HCT116 (cell line): ENCODE data around the gene IFT25. TPM values are rescaled to one million over a fixed set of nuclear protein-coding genes. Genes with fewer than 3 reads are reported as not detected.

Source experiments
- ATAC-seq: fragments of 200-7000 bp; cut with Tn5 transposase; 2 replicates; pipeline ENCODE4 v1.9.1; 2020; ENCODE audit warnings: mild to moderate bottlenecking, moderate library complexity
- BruUV-seq: library from RNA; stranded (reverse); fragments of 400-500 nt; replicated peaks from 2 replicates; lab custom pipeline; 2021; lab: Mats Ljungman, UMichigan
- CTCF ChIA-PET: fragments of 300-600 bp; sonication (Branson Sonifier 250); formaldehyde crosslinking; loops from one replicate; lab custom pipeline; 2021; ENCODE audit warnings: antibody characterized with exemption; lab: Charles Lee
- POLR2A ChIA-PET: fragments of 300-600, 350-600 bp; sonication (Branson Sonifier 250); formaldehyde crosslinking; loops from one replicate; lab custom pipeline; 2021; ENCODE audit warnings: antibody characterized with exemption; lab: Charles Lee
- RAD21 ChIA-PET, 2 experiments: fragments of 300-600 bp; sonication (Branson Sonifier 250); formaldehyde crosslinking; loops; one replicate each; lab custom pipeline; 2023; ENCODE audit warnings: low total read pairs in 2 of 2; ENCODE audit not compliant: uncharacterized antibody in 2 of 2, unreplicated experiment in 2 of 2, low non-redundant PET in 1 of 2; lab: Charles Lee
- DNase-seq: peaks from one replicate; pipeline ENCODE4 v3.0.0-alpha.2; 2010; ENCODE audit warnings: low read depth, low spot score
- H2AFZ ChIP-seq: fragments of 200-600 bp; shearing (Covaris generic), sonication (generic); 2 replicates; pipeline ENCODE4 v1.6.1; 2017; ENCODE audit warnings: low read depth, mixed run types, mixed read lengths, antibody characterized with exemption, low read length; ENCODE audit not compliant: poor library complexity, severe bottlenecking
- H3K27ac ChIP-seq: 2 replicates; pipeline ENCODE4 v1.5.1; 2012; ENCODE audit warnings: low read depth, low read length
- H3K27me3 ChIP-seq: fragments of 200-600 bp; sonication (generic); 2 replicates; pipeline ENCODE4 v1.6.1; 2016; ENCODE audit warnings: mixed run types, low read length, mixed read lengths; ENCODE audit not compliant: insufficient read depth
- H3K36me3 ChIP-seq, 2 experiments: fragments of 200-500 bp in 1 of 2; fragments of 200-600 bp in 1 of 2; sonication (Bioruptor generic) in 1 of 2; sonication (generic) in 1 of 2; 2 replicates each; pipeline versions ENCODE4 v1.5.1 to v1.6.1; 2014 to 2016; ENCODE audit warnings: low read length in 2 of 2, inconsistent platforms in 1 of 2, mixed read lengths in 1 of 2, mixed run types in 1 of 2; ENCODE audit not compliant: insufficient read depth in 2 of 2, control insufficient read depth in 1 of 2
- H3K4me1 ChIP-seq, 2 experiments: fragments of 200-600 bp in 1 of 2; sonication (generic) in 1 of 2; 2 replicates each; pipeline versions ENCODE4 v1.5.1 to v1.6.1; 2012 to 2017; ENCODE audit warnings: low read length in 2 of 2, inconsistent platforms in 1 of 2, mild to moderate bottlenecking in 1 of 2, mixed read lengths in 1 of 2, mixed run types in 1 of 2, moderate library complexity in 1 of 2; ENCODE audit not compliant: insufficient read depth in 2 of 2, control insufficient read depth in 1 of 2
- H3K4me2 ChIP-seq: fragments of 200-600 bp; sonication (generic); 2 replicates; pipeline ENCODE4 v1.6.1; 2017; ENCODE audit warnings: mixed run types, low read length, mixed read lengths
- H3K4me3 ChIP-seq, 2 experiments: fragments of 200-600 bp in 1 of 2; sonication (generic) in 1 of 2; replicated peaks in 1 of 2; 2 replicates each; pipeline ENCODE4 v1.5.1; 2011 to 2016; ENCODE audit warnings: low read length in 2 of 2, control low read depth in 1 of 2, low read depth in 1 of 2, mild to moderate bottlenecking in 1 of 2, mixed read lengths in 1 of 2, mixed run types in 1 of 2
- H3K79me2 ChIP-seq: fragments of 200-600 bp; sonication (generic); 2 replicates; pipeline ENCODE4 v1.6.1; 2017; ENCODE audit warnings: mild to moderate bottlenecking, mixed run types, low read length, moderate library complexity, mixed read lengths; ENCODE audit not compliant: insufficient read depth
- H3K9ac ChIP-seq: fragments of 200-600 bp; sonication (generic); 2 replicates; pipeline ENCODE4 v1.6.1; 2016; ENCODE audit warnings: low read length, mixed read lengths
- H3K9me2 ChIP-seq: fragments of 200-600 bp; sonication (generic), shearing (Covaris generic); 2 replicates; pipeline ENCODE4 v1.6.1; 2017; ENCODE audit warnings: mixed run types, mild to moderate bottlenecking, moderate library complexity; ENCODE audit not compliant: insufficient read depth
- H3K9me3 ChIP-seq, 2 experiments: fragments of 200-500 bp in 1 of 2; fragments of 200-600 bp in 1 of 2; sonication (Bioruptor generic) in 1 of 2; sonication (generic) in 1 of 2; 2 replicates each; pipeline ENCODE4 v1.6.1; 2014 to 2017; ENCODE audit warnings: low read length in 2 of 2, mixed read lengths in 2 of 2, inconsistent platforms in 1 of 2, low read depth in 1 of 2, mild to moderate bottlenecking in 1 of 2, mixed run types in 1 of 2, moderate library complexity in 1 of 2; ENCODE audit not compliant: control insufficient read depth in 1 of 2, insufficient read depth in 1 of 2
- H4K20me1 ChIP-seq: fragments of 200-600 bp; sonication (generic), shearing (Covaris generic); 2 replicates; pipeline ENCODE4 v1.6.1; 2017; ENCODE audit warnings: mixed run types, mild to moderate bottlenecking, moderate library complexity; ENCODE audit not compliant: insufficient read depth
- CTCF ChIP-seq, 3 experiments: fragments of 200-600 bp in 1 of 3; sonication (generic) in 1 of 3; IDR thresholded peaks in 2 of 3; conservative IDR thresholded peaks in 1 of 3; 2 replicates each; pipeline ENCODE4 v1.5.1; 2012 to 2017; ENCODE audit warnings: low read depth in 2 of 3, low read length in 2 of 3, antibody characterized with exemption in 1 of 3, borderline replicate concordance in 1 of 3, control low read depth in 1 of 3, mild to moderate bottlenecking in 1 of 3, mixed read lengths in 1 of 3, mixed run types in 1 of 3, moderate library complexity in 1 of 3; ENCODE audit not compliant: insufficient read depth in 1 of 3
- JUND ChIP-seq: IDR thresholded peaks from 2 replicates; pipeline ENCODE4 v1.6.1; 2012
- POLR2A ChIP-seq: IDR thresholded peaks from 2 replicates; pipeline ENCODE4 v1.7.0; 2011; ENCODE audit warnings: borderline replicate concordance; ENCODE audit not compliant: insufficient read depth, insufficient read length; ENCODE audit errors: extremely low read depth
- POLR2AphosphoS5 ChIP-seq: IDR thresholded peaks from 2 replicates; pipeline ENCODE4 v1.6.1; 2011; ENCODE audit warnings: mild to moderate bottlenecking, low read depth, low read length, moderate library complexity
- RAD21 ChIP-seq: IDR thresholded peaks from 2 replicates; pipeline ENCODE4 v1.6.1; 2012; ENCODE audit warnings: low read depth, mild to moderate bottlenecking
- REST ChIP-seq: IDR thresholded peaks from 2 replicates; pipeline ENCODE4 v1.6.1; 2012; ENCODE audit warnings: low read depth
- SIN3A ChIP-seq: IDR thresholded peaks from 2 replicates; pipeline ENCODE4 v1.6.1; 2012; ENCODE audit warnings: low read depth
- SRF ChIP-seq: IDR thresholded peaks from 2 replicates; pipeline ENCODE4 v1.6.1; 2012; ENCODE audit warnings: low read depth
- ZFX ChIP-seq: fragments of 450-650 bp; IDR thresholded peaks from 2 replicates; pipeline ENCODE4 v1.6.1; 2017
- ZNF274 ChIP-seq: fragments of 200-500 bp; sonication (Bioruptor generic); IDR thresholded peaks from 2 replicates; pipeline ENCODE4 v1.6.1; 2014; ENCODE audit warnings: mild to moderate bottlenecking, low read depth, low read length, inconsistent platforms
- intact Hi-C: fragments of 100-400 bp; cut with micrococcal nuclease; formaldehyde crosslinking; loops from 2 replicates; pipeline ENCODE4 v1.10.0; 2022
- total RNA-seq: library from RNA; stranded (reverse); gene quantifications from one replicate; pipeline ENCODE4 v1.2.1, GENCODE V29; 2021; ENCODE audit not compliant: unreplicated experiment

Gene IFT25
- total RNA-seq, 1 experiment from 2014 or later, result 45.1 TPM

DNA sequence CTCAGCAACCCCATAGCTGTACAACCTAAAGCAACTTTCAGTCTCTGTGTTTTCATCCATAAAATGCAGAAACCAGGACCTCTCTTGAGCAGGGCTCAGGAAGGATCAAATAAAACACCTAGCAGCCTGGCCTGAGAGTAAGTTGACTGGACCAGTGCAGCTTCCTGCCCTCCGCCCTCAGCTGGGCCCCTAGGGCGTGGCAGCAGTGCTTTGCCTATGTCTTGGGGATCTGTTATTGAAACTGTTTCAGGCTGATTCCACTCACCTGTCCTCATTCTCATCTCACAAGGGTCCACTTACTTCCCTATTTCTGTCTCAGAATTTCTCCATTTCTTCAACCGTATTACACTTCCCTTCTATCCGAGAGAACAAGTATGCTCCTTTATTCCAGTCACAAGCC is 18.0 kb upstream of the IFT25 start:
- Histone ChIP-seq H3K36me3 (peaks cover 60 to 61% of the 10 kb centered on the region in 2 experiments), H3K4me2 (no peak overlapping the region)
- CTCF ChIA-PET, result interaction anchor here (0.6 kb wide), 1 partner anchor 105 kb away, joined by 4 read pairs; no protein-coding TSS in a partner anchor

More for the DNA sequence above, 18.0 kb upstream of the IFT25 start:
- Histone ChIP-seq H2AFZ (no peak overlapping the region), H3K9me2 (no peaks in the 10 kb centered on the region), H3K79me2 (peaks cover 9% of the 10 kb centered on the region; the same call in 1 of the 2 replicates), H3K9me3 (no peaks in the 10 kb centered on the region), H3K9ac (no peak overlapping the region), H3K4me1 (peaks cover 3 to 7% of the 10 kb centered on the region in 2 experiments; a peak in 2 of 4 replicates), H3K27me3 (no peaks in the 10 kb centered on the region), H3K4me3 (no peak overlapping the region), H4K20me1 (no peaks in the 10 kb centered on the region), H3K27ac (no peak overlapping the region)
- ATAC-seq (no peak), DNase-seq (no peak)
- intact Hi-C loops, result no loop called here
- no TSS peak for BruUV-seq
- no peak for TF ChIP-seq CTCF (IDR thresholded peaks at IDR 0.05 in 2 of 3, conservative IDR thresholded peaks at IDR 0.05 in 1 of 3; ENCODE audit: borderline replicate concordance in 1 of 3, insufficient read depth in 1 of 3, low read depth in 2 of 3, low read length in 2 of 3)
- no peak for TF ChIP-seq JUND
- no peak for TF ChIP-seq POLR2A
- TF ChIP-seq REST, result no peak
- no peak for TF ChIP-seq POLR2AphosphoS5
- no peak for TF ChIP-seq RAD21
- no peak for TF ChIP-seq SIN3A
- TF ChIP-seq SRF, result no peak
- no peak for TF ChIP-seq ZNF274
- no peak for TF ChIP-seq ZFX
- ChIA-PET POLR2A (no interaction called here), RAD21 (no interaction called here)
